SK-N-SH treated with all-trans-retinoic acid at 6 μM for 48 hours (cell line): ENCODE results near the gene NAALAD2.
A peak's percentile ranks its signal among the peaks of the same experiment; 100 is the strongest.

Source experiments
- ATAC-seq: fragments of 200-7000 bp; cut with Tn5 transposase; 3 replicates; pipeline ENCODE4 v1.9.1; 2020; ENCODE audit warnings: mild to moderate bottlenecking, moderate library complexity
- ARNTL ChIP-seq: fragments of 450-650 bp; formaldehyde crosslinking; IDR thresholded peaks from 2 replicates; pipeline ENCODE4 v1.5.0; 2020; ENCODE audit warnings: low read depth, mild to moderate bottlenecking, moderate library complexity, borderline replicate concordance
- CSDC2 ChIP-seq: fragments of 250-450 bp; sonication (Bioruptor Pico); IDR thresholded peaks from 2 replicates; pipeline ENCODE4 v1.5.0; 2020; ENCODE audit warnings: mild to moderate bottlenecking, moderate library complexity
- GLIS3 ChIP-seq: fragments of 250-450 bp; sonication (Bioruptor Pico); IDR thresholded peaks from 2 replicates; pipeline ENCODE4 v1.5.0; 2020; ENCODE audit warnings: mild to moderate bottlenecking, moderate library complexity
- OSR1 ChIP-seq: fragments of 250-450 bp; sonication (Bioruptor Pico); IDR thresholded peaks from 2 replicates; pipeline ENCODE4 v1.8.0; 2022; ENCODE audit warnings: moderate library complexity, mild to moderate bottlenecking, inconsistent platforms
- PATZ1 ChIP-seq: fragments of 250-450 bp; sonication (Bioruptor Pico); IDR thresholded peaks from 2 replicates; pipeline ENCODE4 v1.8.0; 2020; ENCODE audit warnings: mild to moderate bottlenecking, moderate library complexity, borderline replicate concordance
- PPARA ChIP-seq: fragments of 250-450 bp; sonication (Bioruptor Pico); IDR thresholded peaks from 2 replicates; pipeline ENCODE4 v1.5.0; 2020; ENCODE audit warnings: mild to moderate bottlenecking, borderline replicate concordance
- RARB ChIP-seq: fragments of 250-450 bp; sonication (Bioruptor Pico); IDR thresholded peaks from 2 replicates; pipeline ENCODE4 v1.8.0; 2021; ENCODE audit warnings: mild to moderate bottlenecking, moderate library complexity
- SNAI2 ChIP-seq: fragments of 250-450 bp; sonication (Bioruptor Pico); IDR thresholded peaks from 2 replicates; pipeline ENCODE4 v1.5.0; 2020; ENCODE audit warnings: mild to moderate bottlenecking, moderate library complexity
- TCF4 ChIP-seq: fragments of 250-450 bp; sonication (Bioruptor Pico); IDR thresholded peaks from 2 replicates; pipeline ENCODE4 v1.8.0; 2021; ENCODE audit warnings: mild to moderate bottlenecking, moderate library complexity, borderline replicate concordance
- TOX ChIP-seq: fragments of 250-450 bp; sonication (Bioruptor Pico); IDR thresholded peaks from 2 replicates; pipeline ENCODE4 v1.8.0; 2021; ENCODE audit warnings: mild to moderate bottlenecking, moderate library complexity, borderline replicate concordance
- TSHZ2 ChIP-seq: fragments of 250-450 bp; sonication (Bioruptor Pico); IDR thresholded peaks from 2 replicates; pipeline ENCODE4 v1.5.0; 2020; ENCODE audit warnings: mild to moderate bottlenecking, moderate library complexity
- ZC3H10 ChIP-seq: fragments of 250-450 bp; sonication (Bioruptor Pico); IDR thresholded peaks from 2 replicates; pipeline ENCODE4 v1.5.1; 2021; ENCODE audit warnings: mild to moderate bottlenecking, moderate library complexity
- ZFP3 ChIP-seq: fragments of 250-450 bp; sonication (Bioruptor Pico); IDR thresholded peaks from 2 replicates; pipeline ENCODE4 v1.5.0; 2020; ENCODE audit warnings: mild to moderate bottlenecking, moderate library complexity
- ZFP30 ChIP-seq: fragments of 450-650 bp; formaldehyde crosslinking; IDR thresholded peaks from 2 replicates; pipeline ENCODE4 v1.5.0; 2022; ENCODE audit warnings: mild to moderate bottlenecking, moderate library complexity
- ZNF70 ChIP-seq: fragments of 450-650 bp; formaldehyde crosslinking; IDR thresholded peaks from 2 replicates; pipeline ENCODE4 v1.5.0; 2020; ENCODE audit warnings: mild to moderate bottlenecking, moderate library complexity
- ZNF8 ChIP-seq: fragments of 450-650 bp; formaldehyde crosslinking; IDR thresholded peaks from 2 replicates; pipeline ENCODE4 v1.5.0; 2020; ENCODE audit warnings: mild to moderate bottlenecking, moderate library complexity
- TF ChIP-seq, protein P1 (sequence below): fragments of 250-450 bp; sonication (Bioruptor Pico); IDR thresholded peaks from 2 replicates; pipeline ENCODE4 v1.5.1; 2020; ENCODE audit warnings: low read depth, mild to moderate bottlenecking, moderate library complexity
- TF ChIP-seq, protein P2 (sequence below): fragments of 250-450 bp; sonication (Bioruptor Pico); IDR thresholded peaks from 2 replicates; pipeline ENCODE4 v1.8.0; 2021; ENCODE audit warnings: low read depth, mild to moderate bottlenecking, moderate library complexity, borderline replicate concordance

NAALAD2 gene

GRCh38 chr11:90220391-90220790 is 85.9 kb downstream of the NAALAD2 start:
- no peak for ATAC-seq
- TF ChIP-seq SNAI2 (CRISPR knock-in tag) (no peak), ARNTL (no peak), ZFP3 (CRISPR knock-in tag) (no peak), OSR1 (CRISPR knock-in tag) (no peak)

GRCh38 chr11:90221803-90222458 is 87.5 kb downstream of the NAALAD2 start:
- TF ChIP-seq ZC3H10 (CRISPR knock-in tag) (no peak), GLIS3 (no peak), TSHZ2 (CRISPR knock-in tag) (no peak), TCF4 (no peak), CSDC2 (CRISPR knock-in tag) (no peak), ZFP30 (CRISPR knock-in tag) (no peak), OSR1 (CRISPR knock-in tag) (no peak), RARB (CRISPR knock-in tag) (no peak), PATZ1 (CRISPR knock-in tag) (no peak)
- peak; percentile 58; the same call in 2 of the 3 replicates for ATAC-seq

DNA sequence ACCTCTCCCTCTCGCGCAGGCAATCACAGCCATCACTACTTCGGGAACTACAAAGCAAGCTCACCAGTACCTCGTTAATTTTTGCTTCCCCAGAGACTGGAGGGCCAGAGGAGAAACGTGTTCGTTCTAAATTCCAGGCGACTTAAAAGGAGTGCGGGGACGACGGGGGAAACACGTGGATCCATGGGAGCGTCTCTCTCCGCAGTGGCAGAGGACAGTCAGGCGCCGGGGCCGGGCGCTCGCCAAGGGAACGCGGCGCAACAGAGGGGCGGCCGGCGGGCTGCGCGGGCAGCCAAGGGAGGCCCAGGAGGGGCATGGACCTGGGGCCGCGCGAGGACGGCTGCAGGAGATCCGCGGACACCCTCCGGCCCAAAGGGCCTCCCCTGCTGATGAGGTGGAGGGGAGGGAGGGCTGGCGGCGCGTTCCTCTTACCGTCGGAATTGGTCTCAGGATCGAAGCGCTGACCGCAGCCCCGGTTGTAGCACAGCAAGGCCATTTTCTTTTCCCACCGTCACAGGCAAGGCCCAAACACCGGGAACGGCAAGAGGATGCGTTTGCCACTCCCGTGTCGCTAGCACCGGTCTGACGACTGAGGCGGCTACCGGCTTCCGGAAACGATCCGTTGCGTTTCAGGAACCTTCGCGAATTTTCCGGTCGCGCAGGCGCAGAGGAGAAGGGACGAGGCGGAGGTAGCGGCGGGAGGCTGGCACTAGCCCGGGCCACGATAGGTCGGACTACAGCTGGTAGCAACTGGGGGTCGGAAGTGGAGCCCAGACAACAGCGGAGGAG is 88.2 kb downstream of the NAALAD2 start, which contains the start of gene CHORDC1:
CHORDC1 (minus strand) TSS at position 591 of the 789 bp plus-strand sequence; CDS start at position 496, 95 bp downstream.
- TF ChIP-seq TCF4 (no peak), ZNF70 (CRISPR knock-in tag) (no peak), ZFP3 (CRISPR knock-in tag) (no peak), OSR1 (CRISPR knock-in tag) (no peak), PATZ1 (CRISPR knock-in tag) (no peak)
- TF ChIP-seq, protein P1, sequence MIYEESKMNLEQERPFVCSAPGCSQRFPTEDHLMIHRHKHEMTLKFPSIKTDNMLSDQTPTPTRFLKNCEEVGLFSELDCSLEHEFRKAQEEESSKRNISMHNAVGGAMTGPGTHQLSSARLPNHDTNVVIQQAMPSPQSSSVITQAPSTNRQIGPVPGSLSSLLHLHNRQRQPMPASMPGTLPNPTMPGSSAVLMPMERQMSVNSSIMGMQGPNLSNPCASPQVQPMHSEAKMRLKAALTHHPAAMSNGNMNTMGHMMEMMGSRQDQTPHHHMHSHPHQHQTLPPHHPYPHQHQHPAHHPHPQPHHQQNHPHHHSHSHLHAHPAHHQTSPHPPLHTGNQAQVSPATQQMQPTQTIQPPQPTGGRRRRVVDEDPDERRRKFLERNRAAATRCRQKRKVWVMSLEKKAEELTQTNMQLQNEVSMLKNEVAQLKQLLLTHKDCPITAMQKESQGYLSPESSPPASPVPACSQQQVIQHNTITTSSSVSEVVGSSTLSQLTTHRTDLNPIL: no peak
- ATAC-seq: peak; percentile 93

DNA sequence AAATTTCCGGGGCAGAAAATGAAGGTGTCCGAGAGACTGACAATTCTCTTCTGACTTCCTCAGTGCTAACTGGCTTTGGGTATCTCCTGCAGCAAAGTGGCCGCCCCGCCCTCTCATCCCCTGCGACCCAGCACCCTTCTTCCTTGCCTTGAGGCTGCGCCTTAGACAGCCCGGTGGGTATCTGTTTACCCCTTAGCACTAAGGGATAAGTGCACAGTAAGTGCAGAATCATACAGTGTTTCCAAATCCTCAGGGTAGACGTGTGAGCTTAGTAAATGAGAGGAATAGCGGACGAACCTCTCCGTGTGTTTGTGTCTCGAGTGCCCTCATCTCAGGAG is 88.8 kb downstream of the NAALAD2 start:
- no peak for TF ChIP-seq PPARA (CRISPR knock-in tag)
- no peak for TF ChIP-seq RARB (CRISPR knock-in tag)
- peak; percentile 79 for ATAC-seq

GRCh38 chr11:90228056-90228455 is 93.6 kb downstream of the NAALAD2 start:
- TF ChIP-seq ZNF8 (CRISPR knock-in tag): no peak
- TF ChIP-seq PPARA (CRISPR knock-in tag): no peak
- no peak for TF ChIP-seq ZFP30 (CRISPR knock-in tag)
- TF ChIP-seq OSR1 (CRISPR knock-in tag): no peak
- TF ChIP-seq GLIS3: no peak
- no peak for TF ChIP-seq TOX (CRISPR knock-in tag)
- TF ChIP-seq, protein P2, sequence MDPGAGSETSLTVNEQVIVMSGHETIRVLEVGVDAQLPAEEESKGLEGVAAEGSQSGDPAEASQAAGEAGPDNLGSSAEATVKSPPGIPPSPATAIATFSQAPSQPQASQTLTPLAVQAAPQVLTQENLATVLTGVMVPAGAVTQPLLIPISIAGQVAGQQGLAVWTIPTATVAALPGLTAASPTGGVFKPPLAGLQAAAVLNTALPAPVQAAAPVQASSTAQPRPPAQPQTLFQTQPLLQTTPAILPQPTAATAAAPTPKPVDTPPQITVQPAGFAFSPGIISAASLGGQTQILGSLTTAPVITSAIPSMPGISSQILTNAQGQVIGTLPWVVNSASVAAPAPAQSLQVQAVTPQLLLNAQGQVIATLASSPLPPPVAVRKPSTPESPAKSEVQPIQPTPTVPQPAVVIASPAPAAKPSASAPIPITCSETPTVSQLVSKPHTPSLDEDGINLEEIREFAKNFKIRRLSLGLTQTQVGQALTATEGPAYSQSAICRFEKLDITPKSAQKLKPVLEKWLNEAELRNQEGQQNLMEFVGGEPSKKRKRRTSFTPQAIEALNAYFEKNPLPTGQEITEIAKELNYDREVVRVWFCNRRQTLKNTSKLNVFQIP: no peak
- no peak for TF ChIP-seq PATZ1 (CRISPR knock-in tag)
- ATAC-seq: no peak
